SHP77 (cell line): ENCODE measurements around the gene UQCR11.
"Not testable (repeated sequence)": the region's sequence is repeated elsewhere in the genome, so short reads cannot be mapped to it uniquely, and the experiment has no call there.

Experiments used
- DNase-seq, 2 experiments: peaks; one replicate each; lab custom pipeline; 2025; lab: John Stamatoyannopoulos, UW

Gene UQCR11

GRCh38 chr19:1605236-1606137 is at the start of gene UQCR11:
TSS of gene UQCR11 (minus strand) at chr19:1605462. CDS start at chr19:1605409, 53 bp downstream.
- peak; percentile 90 to 92 for DNase-seq

GRCh38 chr19:1654178-1654792 is 49.0 kb upstream of the UQCR11 start:
- DNase-seq: no peak

- no peak for DNase-seq
Measured at GRCh38 chr19:1653300-1653628, 48.0 kb upstream of the UQCR11 start.

- peak; percentile 96 to 97 for DNase-seq
Measured at GRCh38 chr19:1652471-1653299, 47.4 kb upstream of the UQCR11 start, which contains the start of gene TCF3. TSS of gene TCF3 (minus strand) at chr19:1652615. CDS start at chr19:1650248, 2,367 bp downstream.

GRCh38 chr19:1651568-1652291 is 46.5 kb upstream of the UQCR11 start:
- no peak for DNase-seq

- DNase-seq: no peak
Measured at GRCh38 chr19:1650650-1651567, 45.6 kb upstream of the UQCR11 start.

GRCh38 chr19:1649706-1650649 is 44.7 kb upstream of the UQCR11 start:
- no peak for DNase-seq

- no peak for DNase-seq
Measured at GRCh38 chr19:1648920-1649541, 43.8 kb upstream of the UQCR11 start.

- no peak for DNase-seq
Measured at GRCh38 chr19:1648459-1648849, 43.2 kb upstream of the UQCR11 start.

- no peak for DNase-seq
Measured at GRCh38 chr19:1647501-1648458, 42.5 kb upstream of the UQCR11 start.

GRCh38 chr19:1646659-1647453 is 41.6 kb upstream of the UQCR11 start:
- DNase-seq: no peak

- DNase-seq: no peak
Measured at GRCh38 chr19:1646149-1646548, 40.9 kb upstream of the UQCR11 start.

GRCh38 chr19:1645299-1645698 is 40.0 kb upstream of the UQCR11 start:
- DNase-seq: no peak

- no peak for DNase-seq
Measured at GRCh38 chr19:1644070-1644469, 38.8 kb upstream of the UQCR11 start.

- DNase-seq: not testable (repeated sequence)
Measured at GRCh38 chr19:1640893-1641448, 35.7 kb upstream of the UQCR11 start.

- DNase-seq: no peak
Measured at GRCh38 chr19:1636325-1637236, 31.3 kb upstream of the UQCR11 start.
